ENCODE measurements around the gene CAMKK1.
"Not testable (repeated sequence)": the region's sequence is repeated elsewhere in the genome, so short reads cannot be mapped to it uniquely, and the experiment has no call there.

CAMKK1 gene

DNA sequence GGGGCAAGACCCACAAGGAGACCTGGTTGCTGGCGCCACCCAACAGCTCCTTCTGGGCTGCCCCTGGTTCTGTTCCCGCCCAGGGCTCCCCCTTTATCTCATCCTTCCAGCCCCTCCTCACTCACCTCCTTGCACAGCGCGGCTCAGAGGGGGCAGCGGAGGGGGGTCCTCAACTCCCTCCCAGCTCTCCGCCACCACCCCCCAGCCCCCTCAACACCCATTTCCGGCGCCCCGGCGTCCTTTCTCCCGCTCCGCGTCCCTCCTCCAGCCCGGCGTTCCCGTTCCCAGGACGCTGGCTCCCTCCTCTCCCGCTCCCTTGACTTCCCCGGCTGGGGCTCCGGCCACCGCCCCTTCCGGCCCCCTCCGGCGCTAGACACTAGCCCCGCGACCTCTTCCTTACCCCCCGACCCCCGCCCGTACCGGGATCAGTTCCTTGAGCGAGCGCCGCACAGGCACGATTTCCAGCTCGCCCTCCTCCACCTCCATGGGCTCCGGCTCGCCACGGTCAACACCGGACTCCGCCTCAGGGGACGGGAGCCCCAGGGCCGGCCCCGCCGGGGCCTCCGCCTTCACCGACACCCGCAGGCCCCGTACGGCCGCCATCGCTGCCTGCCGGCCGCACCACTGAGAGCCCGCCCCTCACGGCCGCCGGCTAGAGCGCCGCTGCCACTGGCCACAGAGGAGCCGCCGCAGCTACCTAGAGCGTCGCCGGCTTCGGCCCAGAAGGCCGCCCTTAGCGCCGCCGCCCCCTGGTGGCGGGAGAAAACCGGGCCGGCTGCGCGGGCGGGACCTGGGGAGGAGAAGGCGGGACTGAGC, 47.0 kb downstream of the CAMKK1 start, which contains the start of gene NCBP3:
Gene NCBP3 (minus strand): TSS at position 626 of the 816 bp plus-strand sequence. CDS start 23 bp downstream, at position 603.
- DNase-seq (ENCODE audit: low spot score): peak; percentile 89

DNA sequence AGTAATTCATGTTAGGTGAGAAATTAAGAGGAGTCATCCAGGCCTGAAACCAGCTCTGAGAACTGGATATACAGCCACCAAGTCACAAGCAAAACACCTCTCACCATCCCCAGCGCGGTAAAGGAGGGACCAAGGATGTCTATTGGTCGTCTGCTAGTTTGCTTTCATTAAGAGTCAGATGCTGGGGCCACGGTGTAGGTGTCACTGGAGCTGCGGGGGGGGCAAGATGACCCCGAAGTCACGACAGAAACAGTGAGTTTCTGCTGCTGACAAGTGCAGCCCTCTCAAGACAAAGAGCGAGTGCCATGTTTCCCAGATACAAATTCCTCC, 47.6 kb downstream of the CAMKK1 start:
- peak; percentile 47 for DNase-seq (ENCODE audit: low spot score)

DNA sequence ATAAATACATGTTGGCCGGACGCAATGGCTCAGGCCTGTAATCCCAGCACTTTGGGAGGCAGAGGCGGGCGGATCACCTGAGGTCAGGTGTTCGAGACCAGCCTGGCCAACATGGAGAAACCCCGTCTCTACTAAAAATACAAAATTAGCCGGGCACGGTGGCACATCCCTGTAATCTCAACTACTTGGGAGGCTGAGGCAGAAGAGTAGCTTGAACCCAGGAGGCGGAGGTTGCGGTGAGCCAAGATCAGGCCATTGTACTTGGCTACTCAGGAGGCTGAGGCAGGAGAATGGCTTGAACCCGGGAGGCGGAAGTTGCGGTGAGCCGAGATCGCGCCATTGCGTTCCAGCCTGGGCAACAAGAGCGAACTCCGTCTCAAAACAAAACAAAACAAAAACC, 48.3 kb downstream of the CAMKK1 start:
- not testable (repeated sequence) for DNase-seq (ENCODE audit: low spot score)

DNA sequence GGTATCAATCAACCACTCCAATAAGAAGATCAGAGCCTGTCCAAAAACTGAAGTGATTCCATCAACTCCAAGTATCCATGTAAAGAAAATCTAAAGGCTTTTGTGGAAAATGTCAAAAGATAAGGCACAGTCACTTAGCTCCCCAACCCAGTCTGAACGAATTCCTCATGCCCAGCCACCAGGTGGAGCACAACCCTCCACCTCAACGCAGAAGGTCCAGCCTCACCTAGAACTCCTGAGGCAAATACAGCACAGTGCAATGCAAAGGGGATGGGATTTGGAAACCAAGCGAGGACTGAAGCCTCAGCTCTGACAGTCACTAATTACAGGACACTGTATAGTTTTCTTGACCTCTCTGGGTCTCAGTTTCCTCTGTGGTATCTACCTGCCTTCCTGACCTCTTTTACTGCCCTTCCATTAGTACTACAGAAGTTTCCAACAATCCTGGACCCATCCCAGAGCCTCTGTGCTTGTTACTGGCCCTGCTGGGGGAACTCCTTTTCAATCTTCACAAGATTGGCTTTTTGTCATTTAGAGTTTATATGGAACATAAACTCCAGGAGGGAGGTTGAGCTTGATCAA, 48.8 kb downstream of the CAMKK1 start:
- DNase-seq (ENCODE audit: low spot score): peak; percentile 61

DNA sequence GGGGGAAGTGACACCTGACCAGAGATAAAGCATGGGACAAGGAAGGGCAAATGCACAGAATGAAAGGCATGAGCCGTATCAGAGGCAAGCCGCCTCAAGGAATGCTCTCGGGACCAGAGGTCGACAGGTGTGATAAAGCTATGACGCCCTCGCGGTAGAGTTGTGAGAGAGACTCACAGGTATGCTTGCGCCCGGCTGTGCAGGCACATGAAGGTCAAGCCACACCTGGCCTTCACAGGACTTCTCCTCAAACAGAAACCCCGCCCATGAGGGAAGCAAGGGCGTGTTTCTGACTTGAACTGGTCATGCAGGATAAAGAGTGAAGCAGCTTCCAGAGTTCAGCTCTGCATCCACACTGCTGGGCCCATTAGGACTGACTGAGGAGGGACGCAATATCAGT, 54.6 kb downstream of the CAMKK1 start:
- no peak for DNase-seq (ENCODE audit: low spot score)

DNA sequence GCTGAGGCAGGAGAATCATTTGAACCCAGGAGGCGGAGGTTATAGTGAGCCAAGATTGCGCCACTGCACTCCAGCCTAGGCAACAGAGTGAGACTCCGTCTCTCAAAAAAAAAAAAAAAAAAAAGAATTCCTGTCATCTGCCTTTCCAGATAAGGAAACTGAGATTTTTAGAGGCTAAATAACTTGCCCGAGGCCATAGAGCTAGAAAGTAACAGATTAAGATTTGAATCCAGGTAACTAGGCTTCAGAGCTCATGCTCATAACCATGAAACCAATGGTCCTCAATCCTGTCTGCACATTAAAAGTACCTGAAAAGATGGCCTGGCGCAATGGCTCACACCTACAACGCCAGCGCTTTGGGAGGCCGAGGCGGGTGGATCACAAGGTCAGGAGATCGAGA, 56.3 kb downstream of the CAMKK1 start:
- no peak for DNase-seq (ENCODE audit: low spot score)

DNA sequence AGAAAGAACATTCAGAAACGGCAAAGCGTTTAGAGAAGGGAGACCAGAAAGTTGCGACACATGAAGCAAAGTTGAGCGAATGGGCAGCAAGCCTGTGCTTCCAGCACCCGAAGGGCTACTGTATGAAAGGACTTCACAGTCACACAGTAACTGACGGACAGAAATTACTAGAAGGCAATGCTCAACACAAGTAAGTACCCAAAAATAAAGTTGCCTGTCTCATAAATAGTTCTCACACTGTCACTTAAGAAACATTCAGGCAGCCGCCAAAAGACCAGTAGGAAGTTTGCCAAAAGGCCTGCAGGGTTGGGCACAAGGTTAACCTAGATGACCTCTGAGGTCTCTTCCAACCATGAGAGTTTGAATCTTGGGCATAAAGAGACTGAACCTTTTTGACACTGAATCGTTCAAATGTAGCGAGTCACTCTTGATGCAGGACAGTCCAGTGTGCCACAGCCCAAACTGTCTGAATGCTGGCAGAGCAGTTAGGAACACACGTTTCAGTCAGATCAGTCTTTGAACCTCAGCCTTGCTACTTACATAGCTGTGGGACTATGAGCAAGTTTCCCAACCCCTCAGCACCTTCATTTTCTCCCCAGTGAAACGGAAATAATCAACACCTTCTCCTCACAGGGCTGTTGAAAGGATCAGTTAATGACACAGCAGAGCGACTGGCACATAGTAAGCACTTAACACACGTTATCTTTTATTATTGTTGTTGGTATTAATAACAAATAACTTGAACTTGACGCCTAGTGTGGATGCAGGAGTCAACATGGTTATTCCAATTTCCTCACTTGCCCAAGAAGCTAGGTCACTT, 57.2 kb downstream of the CAMKK1 start:
- no peak for DNase-seq (ENCODE audit: low spot score)

DNA sequence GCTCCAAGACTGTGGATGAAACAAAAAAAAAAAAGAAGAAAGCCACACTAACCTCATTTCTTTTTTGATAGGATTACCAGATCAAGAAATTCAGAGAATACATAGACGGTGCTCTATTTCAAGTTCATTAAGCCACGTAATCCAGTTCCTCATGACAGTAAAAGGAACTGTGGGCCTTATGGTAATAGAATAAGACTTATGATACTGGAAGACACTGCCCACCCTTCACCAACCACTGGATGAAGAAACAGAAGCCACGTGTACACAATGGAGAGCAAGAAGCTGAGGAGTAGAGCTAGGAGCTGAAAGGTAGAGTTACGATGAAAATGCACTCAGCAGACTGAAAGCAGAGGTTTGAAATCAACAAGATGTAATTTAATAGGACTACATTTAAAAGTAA, 58.0 kb downstream of the CAMKK1 start:
- DNase-seq (ENCODE audit: low spot score): no peak

DNA sequence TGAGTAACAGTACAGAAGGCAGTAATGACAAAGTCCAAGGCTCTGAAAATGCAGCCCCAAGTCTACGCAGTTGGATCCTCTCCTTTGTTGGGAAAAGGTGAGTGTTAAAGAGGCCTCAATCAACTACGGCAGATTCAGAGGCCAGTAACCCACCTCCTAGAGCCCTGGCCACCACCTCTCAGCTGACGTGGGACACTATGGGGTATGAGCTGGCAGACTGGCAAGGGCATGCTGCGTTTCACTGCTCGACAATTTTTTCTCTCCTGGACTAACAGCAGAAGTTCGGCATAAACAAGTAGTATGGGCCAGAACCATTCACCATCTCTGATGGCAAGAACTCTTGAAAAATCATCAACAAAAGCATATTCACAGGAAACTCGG, 64.0 kb downstream of the CAMKK1 start:
- no peak for DNase-seq (ENCODE audit: low spot score)

DNA sequence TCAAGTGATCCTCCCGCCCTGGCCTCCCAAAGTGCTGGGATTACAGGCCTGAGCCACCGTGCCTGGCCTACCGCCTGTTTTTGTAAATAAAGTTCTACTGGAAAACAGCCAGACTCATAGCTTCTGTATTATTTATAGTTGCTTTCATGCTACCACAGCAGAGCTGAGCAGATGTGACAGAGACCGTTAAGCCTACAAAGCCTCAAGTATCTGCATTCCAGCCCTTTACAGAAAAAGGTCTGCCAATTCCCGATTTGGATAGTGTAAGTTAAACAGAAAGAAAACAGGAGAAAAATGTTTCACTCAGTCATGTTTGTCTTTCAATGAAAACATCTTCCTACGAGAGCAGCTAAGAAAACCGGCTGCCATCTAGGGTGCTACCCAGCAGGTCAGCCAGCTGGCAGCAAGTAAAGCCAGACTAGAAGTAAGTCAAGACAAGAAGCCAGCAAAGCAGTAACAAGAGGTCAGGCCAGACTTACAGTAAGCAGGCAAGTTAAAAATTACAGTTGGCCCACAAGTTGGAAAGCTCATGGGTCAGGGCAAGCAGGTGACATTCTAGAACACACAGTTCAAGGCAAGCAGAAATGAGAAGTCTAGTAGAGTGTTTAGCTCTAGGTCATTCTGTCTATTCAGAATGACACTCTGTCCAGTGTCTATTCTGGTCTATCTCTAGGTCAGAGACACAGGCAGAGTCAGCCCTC, 64.6 kb downstream of the CAMKK1 start:
- DNase-seq (ENCODE audit: low spot score): no peak

DNA sequence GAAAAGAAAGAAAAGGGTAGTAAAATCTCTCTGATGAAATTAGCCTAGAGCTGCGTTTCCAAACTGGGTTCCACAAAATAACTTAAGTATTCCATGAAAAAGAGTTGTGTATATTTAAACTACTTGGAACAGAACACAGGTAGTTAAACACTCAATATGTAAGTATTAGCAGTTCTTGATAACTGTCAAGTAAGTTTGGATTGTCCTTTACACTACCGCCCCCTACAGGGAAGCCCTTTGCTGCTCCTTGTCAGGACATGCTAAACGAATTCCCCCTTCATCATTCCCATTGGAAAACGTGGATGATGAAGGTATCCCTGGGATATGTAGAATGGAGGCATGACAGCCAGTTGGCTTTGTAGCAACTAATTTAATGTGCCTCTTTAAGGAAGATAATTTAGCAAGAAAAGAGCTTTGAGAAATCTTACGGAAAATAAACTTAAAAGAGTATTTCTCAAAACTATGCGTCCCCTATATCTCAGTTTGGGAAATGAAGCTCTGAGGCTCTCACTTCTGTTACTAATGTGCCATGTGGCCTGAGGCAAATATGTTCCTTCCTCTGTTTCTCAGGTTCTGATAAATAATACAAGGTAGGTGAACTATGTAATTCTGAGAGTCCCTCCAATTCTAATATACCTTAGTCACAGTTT, 65.6 kb downstream of the CAMKK1 start:
- DNase-seq (ENCODE audit: low spot score): peak; percentile 72

DNA sequence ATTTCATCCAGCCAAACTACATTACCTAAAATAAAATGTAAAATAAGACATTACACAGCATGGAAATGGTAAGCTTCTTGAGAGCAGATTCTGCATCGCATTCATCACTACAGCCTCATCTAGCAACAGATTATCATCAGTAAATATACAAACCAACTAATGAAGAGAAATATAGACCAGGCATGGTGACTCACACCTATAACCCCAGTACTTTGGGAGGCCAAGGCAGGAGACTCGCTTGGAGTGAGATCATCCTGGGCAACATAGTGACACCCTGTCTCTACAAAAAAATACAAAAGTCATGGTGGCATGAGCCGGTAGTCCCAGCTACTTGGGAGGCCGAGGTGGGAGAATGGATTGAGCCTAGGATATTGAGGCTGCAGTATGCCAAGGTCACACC, 66.7 kb downstream of the CAMKK1 start:
- DNase-seq (ENCODE audit: low spot score): no peak

DNA sequence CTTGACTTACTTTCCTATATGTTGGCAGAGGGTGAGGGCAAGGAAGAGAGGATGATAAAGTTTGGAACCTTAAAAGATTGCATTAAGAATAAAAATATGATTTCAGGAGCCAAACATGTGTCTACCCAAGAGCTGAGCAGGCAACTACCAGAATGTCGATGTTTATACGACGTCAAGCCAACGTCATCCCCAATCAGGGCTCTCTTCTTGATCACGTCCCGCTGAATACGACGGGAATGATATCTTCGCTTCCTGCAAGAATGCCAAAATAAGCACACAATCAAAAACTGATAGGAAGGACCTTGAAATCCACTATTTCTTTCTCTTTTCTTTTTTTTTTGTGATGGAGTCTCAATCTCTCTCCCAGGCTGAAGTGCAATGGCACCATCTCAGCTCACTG, 71.8 kb downstream of the CAMKK1 start:
- no peak for DNase-seq (ENCODE audit: low spot score)

DNA sequence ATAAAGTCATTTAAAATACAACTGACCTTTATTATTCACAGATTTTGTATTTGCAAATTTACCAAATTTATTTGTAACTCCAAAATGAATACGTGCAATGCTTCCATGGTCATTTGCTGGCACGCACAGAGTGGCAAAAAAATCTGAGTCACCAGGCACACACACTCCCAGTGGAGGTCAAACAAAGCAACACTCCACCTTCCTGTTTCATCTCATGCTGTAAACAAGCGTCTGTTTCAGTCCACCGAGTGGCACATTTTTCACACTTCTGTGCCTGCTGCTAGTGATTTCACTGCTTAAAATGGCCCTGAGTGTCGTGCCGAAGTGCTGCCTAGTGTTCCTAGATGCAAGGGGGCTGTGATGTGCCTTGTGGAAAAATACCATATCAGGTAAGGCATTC, 74.1 kb downstream of the CAMKK1 start:
- no peak for DNase-seq (ENCODE audit: low spot score)

DNA sequence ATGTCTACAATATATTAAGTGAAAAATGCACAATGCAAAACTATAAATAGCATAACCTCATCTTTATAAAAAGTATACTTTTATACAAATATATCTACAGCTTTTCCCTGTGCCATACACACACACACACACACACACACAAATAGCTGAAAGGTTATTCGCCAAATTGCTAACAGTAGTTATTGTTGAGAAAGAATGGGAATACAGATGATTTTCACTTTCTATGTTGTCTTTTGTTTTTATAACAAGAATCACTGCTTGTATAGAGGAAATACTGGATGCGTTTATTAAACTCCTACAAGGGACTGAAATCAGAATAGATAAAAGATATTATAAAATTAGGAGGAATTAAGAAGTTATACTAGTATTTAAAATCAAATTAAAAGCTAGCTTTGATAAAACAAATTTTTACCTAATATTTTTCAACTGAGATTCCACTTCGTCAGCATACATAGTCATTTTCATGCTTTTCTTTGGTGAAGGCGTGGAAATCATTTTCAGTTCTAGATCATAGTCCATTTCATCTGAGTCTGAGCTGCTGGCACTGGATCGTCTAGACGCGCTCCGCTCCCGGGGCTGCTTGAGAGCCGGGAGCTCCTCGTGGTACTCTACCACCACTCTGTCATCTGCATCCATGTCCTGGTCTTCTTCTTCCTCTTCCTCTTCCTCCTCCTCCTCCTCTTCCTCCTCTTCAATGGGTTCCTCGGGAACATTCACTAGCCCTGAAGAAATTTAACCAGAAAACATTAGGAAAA, 74.8 kb downstream of the CAMKK1 start:
- no peak for DNase-seq (ENCODE audit: low spot score)

DNA sequence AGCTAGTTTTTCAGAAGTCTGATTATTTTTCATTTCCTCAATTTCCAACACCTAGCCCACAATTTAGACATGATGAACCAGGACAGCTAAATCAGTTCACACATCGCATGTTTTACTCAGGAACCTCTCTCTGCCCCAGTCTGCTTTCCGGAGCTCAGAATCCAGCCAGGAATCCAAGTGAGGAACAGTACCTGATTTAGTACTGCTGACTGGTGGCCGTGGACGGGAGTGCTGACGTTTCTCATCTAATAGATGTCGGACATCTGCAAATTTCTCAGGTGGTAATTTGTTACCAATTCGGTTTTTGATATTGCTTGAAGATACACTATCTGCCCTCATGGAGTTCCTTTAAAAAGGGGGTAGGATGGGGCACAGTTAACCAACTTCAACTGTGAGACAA, 76.9 kb downstream of the CAMKK1 start:
- DNase-seq (ENCODE audit: low spot score): no peak

DNA sequence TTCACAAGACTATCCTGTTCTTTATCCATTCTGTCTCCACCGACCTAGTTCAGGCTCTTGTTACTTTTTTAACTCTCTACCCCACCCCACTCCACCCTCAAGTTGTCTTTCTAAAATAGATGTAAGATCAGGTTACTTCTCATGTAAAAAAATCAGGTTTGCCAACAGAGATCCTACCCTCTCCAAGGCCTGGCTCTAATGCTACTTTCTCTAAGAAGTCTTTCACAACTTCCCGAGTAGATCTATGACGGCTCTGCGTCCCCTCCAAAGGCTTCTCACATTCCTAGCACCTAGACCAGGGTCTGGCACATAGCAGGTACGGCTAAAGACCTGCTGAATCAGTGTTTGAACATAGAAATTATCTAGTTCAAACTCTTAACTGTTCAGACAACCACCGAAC, 77.7 kb downstream of the CAMKK1 start:
- DNase-seq (ENCODE audit: low spot score): no peak

DNA sequence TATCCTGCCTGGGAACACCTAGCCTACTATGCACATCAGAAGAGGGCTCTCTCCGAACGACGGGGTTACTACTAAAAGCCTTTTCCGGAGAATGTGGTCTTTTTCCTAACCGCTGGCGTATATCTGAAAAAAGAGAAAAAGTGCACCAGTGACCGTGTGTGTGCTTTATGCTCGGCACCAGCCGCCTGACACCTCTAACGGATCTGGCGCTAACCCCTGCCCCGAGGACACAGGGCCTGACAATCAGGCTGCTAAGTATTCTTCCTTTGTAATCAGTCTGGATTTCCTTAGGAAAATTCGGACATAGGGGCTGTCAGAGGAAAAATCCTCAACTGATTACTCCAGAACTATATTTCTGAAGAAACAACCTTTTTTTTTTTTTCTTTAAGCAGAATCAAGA, 78.5 kb downstream of the CAMKK1 start:
- DNase-seq (ENCODE audit: low spot score): no peak

DNA sequence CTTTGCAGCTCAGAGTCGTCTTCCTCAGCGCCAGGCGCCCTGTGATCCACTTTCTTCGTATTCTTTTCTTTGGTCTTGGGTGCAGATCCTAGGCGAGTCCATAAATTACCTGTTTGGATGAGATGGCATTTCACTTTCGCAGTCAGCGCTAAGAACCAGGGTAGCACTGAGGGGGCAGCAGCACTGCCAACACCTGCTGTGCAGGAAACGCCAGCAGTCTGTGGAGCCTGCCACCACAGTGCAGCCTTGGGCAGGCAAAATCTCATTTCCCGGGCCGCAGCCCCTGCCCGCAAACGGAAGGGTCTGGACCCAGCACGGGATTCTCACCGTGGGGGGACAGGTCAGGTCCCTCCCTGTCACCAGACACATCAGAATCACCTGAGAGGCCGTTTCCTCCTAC, 79.7 kb downstream of the CAMKK1 start:
- no peak for DNase-seq (ENCODE audit: low spot score)

DNA sequence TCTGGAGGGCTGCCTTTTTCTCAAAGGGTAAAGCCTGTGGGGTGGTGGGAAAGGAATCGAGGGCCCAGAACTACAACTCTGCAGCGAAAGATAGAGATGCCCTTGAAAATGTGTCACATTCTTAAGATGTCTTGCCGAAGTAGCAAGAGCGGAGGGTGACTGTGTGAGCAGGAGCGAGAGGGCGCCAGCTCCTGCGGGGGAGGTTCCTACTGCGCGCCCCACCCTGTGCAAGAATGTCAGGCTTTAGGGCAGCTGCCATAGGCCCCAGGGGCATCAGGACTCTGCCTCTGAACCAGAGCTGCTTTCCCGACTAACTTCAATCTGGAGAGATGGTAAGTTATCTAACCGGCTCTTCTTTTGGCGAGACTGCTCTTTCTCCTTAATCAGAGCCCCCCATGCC, 80.1 kb downstream of the CAMKK1 start:
- DNase-seq (ENCODE audit: low spot score): no peak

DNA sequence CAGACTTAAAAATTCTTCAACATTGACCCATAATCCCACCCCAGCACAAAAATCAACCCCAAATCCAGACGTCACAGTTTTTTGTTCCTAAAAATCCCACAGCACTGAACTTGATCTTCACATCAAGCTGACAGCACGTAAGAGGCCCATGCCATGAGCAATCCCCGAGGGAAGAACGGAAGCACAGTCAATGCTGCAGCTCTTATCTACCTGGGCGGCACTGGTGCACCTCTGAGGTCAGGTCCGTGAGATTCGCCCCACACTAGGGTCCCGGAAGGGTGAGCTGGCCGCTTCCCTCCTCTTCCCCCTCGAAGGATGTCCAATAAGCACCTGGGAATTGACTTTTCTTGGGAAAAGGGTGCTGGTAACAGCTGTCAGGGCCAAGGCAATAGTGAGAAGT, 80.6 kb downstream of the CAMKK1 start:
- no peak for DNase-seq (ENCODE audit: low spot score)
